ENCODE results near the gene DNER. TPM values are rescaled to one million over a fixed set of nuclear protein-coding genes. Genes with fewer than 3 reads are reported as not detected.
"Not testable (repeated sequence)": the region's sequence is repeated elsewhere in the genome, so short reads cannot be mapped to it uniquely, and the experiment has no call there.

DNER gene
- total RNA-seq, 2 donors from 2014 or later: 0.27 to 1.7 TPM

DNA sequence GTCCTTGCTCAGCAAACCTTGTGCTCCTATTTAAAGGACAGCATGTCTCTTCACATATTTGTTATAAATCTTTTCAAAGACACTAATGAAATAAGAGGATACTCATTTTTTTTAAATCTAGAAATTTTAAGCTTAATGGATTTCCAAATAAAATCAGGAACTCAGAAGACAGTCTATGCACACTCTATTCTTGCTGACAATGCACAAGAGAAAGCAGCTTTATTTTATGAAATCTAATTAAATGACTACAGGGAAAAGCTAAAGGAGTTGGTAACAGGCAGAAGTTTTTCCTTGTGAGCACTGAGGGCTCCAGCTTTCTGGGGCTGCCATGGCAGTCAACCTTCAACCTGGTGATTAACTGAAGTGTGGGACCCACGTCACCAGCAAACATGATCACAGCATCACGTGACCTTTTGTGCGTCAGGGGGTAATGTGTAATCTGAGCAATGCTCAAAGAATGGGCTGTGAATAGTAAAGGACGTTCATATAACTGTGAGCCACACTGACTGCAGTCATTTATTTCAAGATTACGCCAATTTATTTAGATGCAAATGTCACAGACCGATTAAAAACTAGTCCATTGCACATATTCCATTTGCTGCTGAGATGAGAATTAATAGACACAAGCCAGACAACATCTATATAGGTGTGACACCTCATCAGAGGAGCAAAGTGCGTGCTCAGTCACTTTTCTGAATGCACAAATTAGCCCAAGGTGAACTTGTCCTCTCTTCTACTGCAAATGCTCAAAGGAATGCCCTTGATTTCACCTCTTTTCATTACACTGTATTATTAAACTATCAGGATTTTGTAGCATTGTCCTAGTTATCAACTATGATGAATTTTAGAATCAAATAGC, 11.6 kb upstream of the DNER start:
- no peak overlapping the region for H3K27ac ChIP-seq
- TF ChIP-seq, protein P1, sequence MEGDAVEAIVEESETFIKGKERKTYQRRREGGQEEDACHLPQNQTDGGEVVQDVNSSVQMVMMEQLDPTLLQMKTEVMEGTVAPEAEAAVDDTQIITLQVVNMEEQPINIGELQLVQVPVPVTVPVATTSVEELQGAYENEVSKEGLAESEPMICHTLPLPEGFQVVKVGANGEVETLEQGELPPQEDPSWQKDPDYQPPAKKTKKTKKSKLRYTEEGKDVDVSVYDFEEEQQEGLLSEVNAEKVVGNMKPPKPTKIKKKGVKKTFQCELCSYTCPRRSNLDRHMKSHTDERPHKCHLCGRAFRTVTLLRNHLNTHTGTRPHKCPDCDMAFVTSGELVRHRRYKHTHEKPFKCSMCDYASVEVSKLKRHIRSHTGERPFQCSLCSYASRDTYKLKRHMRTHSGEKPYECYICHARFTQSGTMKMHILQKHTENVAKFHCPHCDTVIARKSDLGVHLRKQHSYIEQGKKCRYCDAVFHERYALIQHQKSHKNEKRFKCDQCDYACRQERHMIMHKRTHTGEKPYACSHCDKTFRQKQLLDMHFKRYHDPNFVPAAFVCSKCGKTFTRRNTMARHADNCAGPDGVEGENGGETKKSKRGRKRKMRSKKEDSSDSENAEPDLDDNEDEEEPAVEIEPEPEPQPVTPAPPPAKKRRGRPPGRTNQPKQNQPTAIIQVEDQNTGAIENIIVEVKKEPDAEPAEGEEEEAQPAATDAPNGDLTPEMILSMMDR (IDR thresholded peaks at IDR 0.05): no peak
- H3K4me3 ChIP-seq: no peak overlapping the region
- intact Hi-C loops (cut with DNase I): no loop called here
- no peak overlapping the region for H3K9ac ChIP-seq (ENCODE audit: low read depth in 2 of 2, low read length in 2 of 2)
- H3K36me3 ChIP-seq: no peaks in the 10 kb centered on the region
- H3K4me1 ChIP-seq: no peaks in the 10 kb centered on the region
- H3K9me3 ChIP-seq: no peaks in the 10 kb centered on the region
- DNase-seq: no peak
- no peaks in the 10 kb centered on the region for H3K27me3 ChIP-seq

DNA sequence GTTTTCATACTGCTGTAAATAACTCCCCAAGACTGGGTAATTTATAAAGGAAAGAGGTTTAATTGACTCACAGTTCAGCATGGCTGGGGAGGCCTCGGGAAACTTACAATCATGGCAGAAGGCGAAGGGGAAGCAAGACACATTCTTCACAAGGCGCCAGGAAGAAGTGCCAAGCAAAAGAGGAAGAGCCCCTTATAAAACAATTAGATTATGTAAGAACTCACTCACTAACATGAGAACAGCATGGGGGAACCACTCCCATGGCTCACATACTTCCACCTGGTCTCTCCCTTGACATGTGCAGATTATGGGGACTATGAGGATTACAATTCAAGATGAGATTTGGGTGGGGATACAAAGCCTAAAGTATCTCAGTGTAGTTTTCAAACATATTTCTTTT, 8.8 kb upstream of the DNER start:
- H3K9me3 ChIP-seq; H3K27me3 ChIP-seq; H3K9ac ChIP-seq (ENCODE audit: low read depth in 2 of 2, low read length in 2 of 2); intact Hi-C loops (cut with DNase I); DNase-seq; H3K27ac ChIP-seq; H3K4me3 ChIP-seq; H3K36me3 ChIP-seq; H3K4me1 ChIP-seq: not testable (repeated sequence)

DNA sequence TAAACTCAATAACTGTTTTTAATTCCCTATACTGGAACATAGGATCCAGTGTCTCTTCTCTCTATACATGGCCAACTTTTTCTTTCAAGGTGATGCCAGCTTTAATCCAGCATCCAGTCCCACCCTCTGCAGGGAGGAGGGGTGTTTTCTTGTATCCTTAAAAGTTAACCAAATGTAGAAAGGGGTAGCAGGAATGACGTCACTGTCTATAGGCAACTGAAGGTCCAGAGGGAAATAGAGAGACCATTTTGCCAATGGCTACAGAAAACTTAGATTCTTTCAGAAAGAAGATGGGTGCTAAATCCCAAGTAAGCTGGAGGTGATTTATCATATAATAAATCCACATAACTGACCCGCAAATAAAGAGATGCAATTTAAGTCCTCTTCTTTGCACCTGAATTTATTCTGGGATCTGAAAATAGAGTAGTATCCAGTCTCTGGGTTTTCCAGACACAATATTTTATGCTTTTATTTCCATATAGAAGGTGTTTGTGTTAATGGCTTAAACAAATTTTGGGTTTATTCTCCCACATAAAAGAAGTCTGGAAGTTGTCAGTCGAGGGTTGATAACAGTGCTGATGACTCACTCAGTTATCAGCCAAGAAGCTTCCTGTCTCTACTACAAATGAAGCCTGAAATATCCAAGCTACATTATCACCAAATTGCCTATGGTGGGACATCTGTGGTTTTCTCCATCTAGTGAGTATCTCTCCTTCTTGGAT, 5.7 kb upstream of the DNER start:
- TF ChIP-seq, protein P1 (IDR thresholded peaks at IDR 0.05): no peak

DNA sequence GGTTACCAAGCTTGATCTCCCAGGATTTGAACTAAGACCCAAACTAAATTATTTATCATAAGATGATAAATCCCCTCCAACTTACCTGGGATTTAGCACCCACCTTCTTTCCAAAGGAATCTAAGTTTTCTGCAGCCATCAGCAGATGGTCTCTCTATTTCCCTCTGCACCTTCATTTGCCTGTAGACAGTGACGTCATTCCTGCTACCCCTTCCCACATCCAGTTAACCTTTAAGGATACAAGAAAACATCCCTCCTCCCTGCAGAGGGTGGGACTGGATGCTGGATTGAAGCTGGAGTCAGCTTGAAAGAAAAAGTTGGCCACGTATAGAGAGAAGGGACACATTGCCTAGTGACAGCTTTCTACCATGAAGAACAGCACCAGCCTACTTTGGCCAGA, 3.7 kb upstream of the DNER start:
- intact Hi-C loops (cut with DNase I): no loop called here
- TF ChIP-seq, protein P1 (IDR thresholded peaks at IDR 0.05): no peak
- Histone ChIP-seq H3K9ac (ENCODE audit: low read depth in 2 of 2, low read length in 2 of 2) (no peak overlapping the region), H3K4me3 (no peak overlapping the region), H3K27ac (no peak overlapping the region), H3K9me3 (no peaks in the 10 kb centered on the region), H3K27me3 (peaks cover 25% of the 10 kb centered on the region), H3K4me1 (peaks cover 12% of the 10 kb centered on the region), H3K36me3 (no peaks in the 10 kb centered on the region)
- no peak for DNase-seq

More for the DNA sequence above, 5.7 kb upstream of the DNER start:
- peaks cover 8% of the 10 kb centered on the region for H3K27me3 ChIP-seq
- no peak overlapping the region for H3K9ac ChIP-seq (ENCODE audit: low read depth in 2 of 2, low read length in 2 of 2)
- H3K4me1 ChIP-seq: peaks cover 2% of the 10 kb centered on the region
- intact Hi-C loops (cut with DNase I): no loop called here
- no peaks in the 10 kb centered on the region for H3K36me3 ChIP-seq
- no peak overlapping the region for H3K27ac ChIP-seq
- no peaks in the 10 kb centered on the region for H3K9me3 ChIP-seq
- no peak for DNase-seq
- no peak overlapping the region for H3K4me3 ChIP-seq

DNA sequence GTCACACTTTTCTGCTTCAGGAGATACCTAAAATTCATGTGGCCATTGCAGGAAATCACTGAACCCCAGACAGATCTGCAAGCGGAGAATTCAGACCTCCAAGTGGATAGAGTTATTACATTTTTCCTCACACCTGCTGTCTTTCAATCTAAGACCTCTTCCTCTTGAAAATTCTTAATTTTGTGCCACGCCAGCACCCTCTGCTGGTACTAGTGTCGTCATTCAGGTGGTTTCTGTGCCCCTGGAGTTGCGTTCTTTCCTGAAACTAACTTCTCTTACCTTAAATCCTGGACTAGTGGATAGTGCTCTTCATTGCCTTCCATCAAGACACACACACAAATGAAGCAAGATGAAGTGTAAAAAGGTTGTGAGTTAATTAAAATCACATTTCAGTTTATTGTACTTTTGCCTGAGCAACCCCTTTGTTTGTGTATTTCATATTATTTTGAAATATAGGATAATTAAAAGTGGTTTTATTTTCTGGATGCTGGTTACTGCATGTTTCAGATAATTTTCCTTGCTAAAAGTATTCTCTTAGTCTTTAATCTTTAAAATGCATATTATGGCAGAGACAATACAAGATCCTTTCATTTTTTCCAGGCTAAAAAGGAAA, 1.6 kb upstream of the DNER start:
- peak; percentile 27 for DNase-seq
- Histone ChIP-seq H3K27ac (no peak overlapping the region), H3K9ac (ENCODE audit: low read depth in 2 of 2, low read length in 2 of 2) (no peak overlapping the region), H3K36me3 (no peaks in the 10 kb centered on the region), H3K9me3 (no peaks in the 10 kb centered on the region), H3K27me3 (peaks cover 34% of the 10 kb centered on the region), H3K4me3 (no peak overlapping the region), H3K4me1 (peaks cover 12% of the 10 kb centered on the region)
- TF ChIP-seq, protein P1 (IDR thresholded peaks at IDR 0.05): peak; percentile 16
- intact Hi-C loops (cut with DNase I): no loop called here

All from colonic mucosa (tissue), 4 donors.